Stomach (tissue), 4 donors: Measurements from ENCODE around the gene CHPF2.

Source experiments
- POLR2A ChIP-seq, 4 donors: fragments of 450-650 bp; IDR thresholded peaks; one replicate each; pipeline ENCODE4 v1.6.1; 2016; ENCODE audit warnings: antibody characterized with exemption in 4 of 4, control low read depth in 2 of 4, mild to moderate bottlenecking in 1 of 4, moderate library complexity in 1 of 4
- TF ChIP-seq, protein P1 (sequence below), 7 experiments: fragments of 450-650 bp in 4 of 7; fragments of 200-600 bp in 3 of 7; sonication (generic) in 3 of 7; IDR thresholded peaks; one replicate each; pipeline ENCODE4 v1.5.1; 2016 to 2019; ENCODE audit warnings: antibody characterized with exemption in 7 of 7, control low read depth in 2 of 7, mild to moderate bottlenecking in 1 of 7

DNA sequence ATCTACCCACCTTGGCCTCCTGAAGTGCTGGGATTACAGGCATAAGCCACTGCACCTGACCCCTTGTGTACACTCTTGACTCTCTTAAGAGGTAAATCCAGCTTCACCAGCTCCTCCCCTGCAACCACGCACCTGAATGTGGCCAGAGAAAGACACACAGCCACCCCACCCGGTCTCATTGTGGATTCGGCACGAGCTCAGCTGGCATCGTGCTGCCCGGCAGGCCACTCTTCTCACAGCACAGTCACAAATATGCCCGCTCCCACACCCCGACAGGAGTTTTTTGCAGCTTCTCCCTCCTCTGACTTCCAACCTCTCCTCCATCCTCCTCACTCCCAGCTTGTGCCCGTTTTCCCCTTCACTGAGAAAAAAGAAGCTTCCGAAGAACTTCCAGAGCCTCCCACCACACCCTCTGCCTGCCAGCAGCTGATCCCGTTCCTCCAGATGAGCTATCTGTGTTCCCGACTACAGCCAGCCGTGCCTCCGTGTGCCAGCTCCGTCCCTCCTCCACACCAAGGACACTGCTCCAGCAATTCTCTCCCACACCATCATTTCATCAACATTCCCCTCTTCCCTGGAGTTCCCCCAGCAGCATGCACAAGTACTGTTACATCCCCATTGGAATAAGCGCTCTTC lies 24.2 kb downstream of the CHPF2 start:
- TF ChIP-seq, protein P1, sequence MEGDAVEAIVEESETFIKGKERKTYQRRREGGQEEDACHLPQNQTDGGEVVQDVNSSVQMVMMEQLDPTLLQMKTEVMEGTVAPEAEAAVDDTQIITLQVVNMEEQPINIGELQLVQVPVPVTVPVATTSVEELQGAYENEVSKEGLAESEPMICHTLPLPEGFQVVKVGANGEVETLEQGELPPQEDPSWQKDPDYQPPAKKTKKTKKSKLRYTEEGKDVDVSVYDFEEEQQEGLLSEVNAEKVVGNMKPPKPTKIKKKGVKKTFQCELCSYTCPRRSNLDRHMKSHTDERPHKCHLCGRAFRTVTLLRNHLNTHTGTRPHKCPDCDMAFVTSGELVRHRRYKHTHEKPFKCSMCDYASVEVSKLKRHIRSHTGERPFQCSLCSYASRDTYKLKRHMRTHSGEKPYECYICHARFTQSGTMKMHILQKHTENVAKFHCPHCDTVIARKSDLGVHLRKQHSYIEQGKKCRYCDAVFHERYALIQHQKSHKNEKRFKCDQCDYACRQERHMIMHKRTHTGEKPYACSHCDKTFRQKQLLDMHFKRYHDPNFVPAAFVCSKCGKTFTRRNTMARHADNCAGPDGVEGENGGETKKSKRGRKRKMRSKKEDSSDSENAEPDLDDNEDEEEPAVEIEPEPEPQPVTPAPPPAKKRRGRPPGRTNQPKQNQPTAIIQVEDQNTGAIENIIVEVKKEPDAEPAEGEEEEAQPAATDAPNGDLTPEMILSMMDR (IDR thresholded peaks at IDR 0.05) = no peak
- TF ChIP-seq POLR2A (IDR thresholded peaks at IDR 0.05) = no peak
